GM18498 (cell line): ENCODE measurements around the gene CLHC1.

Experiments used
- ATAC-seq: cut with Tn5 transposase; IDR thresholded peaks from one replicate; pipeline ENCODE4 v1.9.1; 2021; ENCODE audit warnings: mild to moderate bottlenecking, moderate library complexity; ENCODE audit not compliant: unreplicated experiment

The CLHC1 gene

DNA sequence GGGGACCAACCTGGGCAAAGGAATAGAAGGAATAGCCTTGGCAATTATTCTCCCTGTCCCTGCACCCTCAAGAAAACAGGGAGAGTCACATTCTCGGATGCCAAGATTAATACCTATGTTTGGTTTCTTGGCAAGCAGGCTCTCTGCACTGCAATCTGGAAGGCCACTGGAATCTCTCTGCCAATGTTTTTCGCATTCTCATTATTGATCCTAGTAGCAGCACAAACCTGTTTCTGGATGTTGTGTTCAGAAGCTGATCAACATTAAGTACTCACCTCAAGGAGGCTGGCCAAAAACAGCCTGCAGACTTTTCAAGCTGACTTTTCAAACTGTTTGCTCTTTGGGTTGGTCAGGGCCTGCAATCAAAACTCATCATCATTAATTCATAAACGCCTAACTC, 62.2 kb downstream of the CLHC1 start:
- no peak for ATAC-seq

- ATAC-seq = no peak
Measured at GRCh38 chr2:55169359-55169758, 62.7 kb downstream of the CLHC1 start.

DNA sequence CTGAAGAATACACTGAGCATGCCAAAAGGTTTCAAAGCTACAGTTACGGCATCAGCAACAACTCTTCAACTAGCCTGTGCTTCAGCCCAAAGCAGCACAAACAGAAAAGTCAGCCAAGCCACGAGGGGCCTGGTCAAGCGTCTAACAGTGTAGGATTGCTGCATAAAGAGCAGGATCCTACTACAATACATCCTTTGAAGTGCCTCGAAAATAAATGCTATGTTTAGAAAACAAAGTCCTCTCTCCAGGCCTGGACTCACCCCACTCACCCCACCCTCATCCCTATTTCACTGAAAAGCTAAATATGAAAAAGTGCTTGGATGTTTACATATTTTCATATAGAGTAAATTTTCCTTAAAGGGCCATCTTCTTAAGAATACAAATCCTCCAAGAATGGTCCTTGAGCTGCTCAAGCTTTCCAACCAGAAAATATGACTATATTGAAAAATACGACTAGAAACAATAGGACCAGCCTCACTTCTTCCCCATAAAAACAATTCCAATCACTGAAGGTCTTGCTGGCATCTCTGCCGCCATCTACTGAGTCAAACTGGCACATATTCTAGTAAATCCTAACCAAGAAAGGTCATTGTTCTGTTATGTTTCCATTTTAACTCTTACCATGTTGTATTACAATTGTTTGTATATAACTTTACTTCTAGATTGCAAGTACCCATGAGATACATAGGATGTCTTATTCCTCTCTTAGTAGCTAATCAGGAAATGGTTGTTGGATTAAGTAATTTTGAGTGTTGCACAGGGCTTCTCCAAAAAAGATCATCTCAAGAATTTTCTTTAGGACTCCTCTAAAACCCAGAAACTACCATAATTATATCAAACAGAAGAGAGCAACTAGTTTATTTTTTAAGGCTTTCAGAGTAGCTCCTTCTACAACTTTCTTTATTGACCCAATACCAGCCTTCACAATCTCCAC, 63.6 kb downstream of the CLHC1 start:
- ATAC-seq = peak; percentile 47

DNA sequence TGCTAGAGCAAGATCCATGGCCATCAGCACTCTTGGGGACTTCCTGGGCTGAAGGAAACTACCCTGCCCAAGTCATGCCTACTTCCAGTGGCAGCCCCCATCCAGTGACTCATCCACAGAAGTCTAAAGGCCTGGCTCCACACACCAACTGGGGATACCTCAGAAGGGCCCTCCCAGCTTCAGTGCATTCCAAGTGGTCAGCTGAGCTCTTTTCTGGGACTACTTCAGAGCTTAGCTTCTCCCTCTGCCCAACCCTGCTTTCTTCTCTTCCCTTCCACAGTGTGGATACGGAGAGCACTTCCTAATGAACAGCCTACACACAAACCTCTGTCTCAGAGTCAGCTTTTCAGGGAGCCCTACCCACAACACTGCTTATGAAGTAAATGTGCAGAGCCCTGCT, 66.5 kb downstream of the CLHC1 start:
- ATAC-seq = no peak

- no peak for ATAC-seq
Measured at GRCh38 chr2:55164534-55165480, 67.3 kb downstream of the CLHC1 start.

DNA sequence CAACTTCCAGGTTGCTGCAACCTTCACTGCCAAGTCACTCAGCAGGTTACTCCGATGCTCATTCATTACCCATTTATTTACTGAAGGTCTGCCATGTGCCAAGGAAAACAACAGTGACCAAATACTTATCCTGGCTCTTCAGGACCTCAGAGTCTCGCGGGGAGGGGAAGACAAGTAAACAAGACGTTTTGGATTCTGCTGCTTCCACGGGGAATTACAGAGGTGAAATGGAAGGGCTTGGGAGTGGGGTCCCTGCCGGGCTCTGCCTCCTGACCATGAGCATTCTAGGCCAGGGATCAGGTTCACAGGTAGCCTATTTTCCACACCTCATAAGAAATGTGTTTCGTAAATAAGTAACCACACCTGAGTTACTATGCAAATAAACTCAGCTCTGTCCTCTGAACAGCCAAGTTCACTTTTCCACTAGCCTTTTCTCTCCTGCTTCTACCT, 68.1 kb downstream of the CLHC1 start:
- no peak for ATAC-seq

GRCh38 chr2:55163274-55163721, 68.8 kb downstream of the CLHC1 start:
- ATAC-seq = no peak

DNA sequence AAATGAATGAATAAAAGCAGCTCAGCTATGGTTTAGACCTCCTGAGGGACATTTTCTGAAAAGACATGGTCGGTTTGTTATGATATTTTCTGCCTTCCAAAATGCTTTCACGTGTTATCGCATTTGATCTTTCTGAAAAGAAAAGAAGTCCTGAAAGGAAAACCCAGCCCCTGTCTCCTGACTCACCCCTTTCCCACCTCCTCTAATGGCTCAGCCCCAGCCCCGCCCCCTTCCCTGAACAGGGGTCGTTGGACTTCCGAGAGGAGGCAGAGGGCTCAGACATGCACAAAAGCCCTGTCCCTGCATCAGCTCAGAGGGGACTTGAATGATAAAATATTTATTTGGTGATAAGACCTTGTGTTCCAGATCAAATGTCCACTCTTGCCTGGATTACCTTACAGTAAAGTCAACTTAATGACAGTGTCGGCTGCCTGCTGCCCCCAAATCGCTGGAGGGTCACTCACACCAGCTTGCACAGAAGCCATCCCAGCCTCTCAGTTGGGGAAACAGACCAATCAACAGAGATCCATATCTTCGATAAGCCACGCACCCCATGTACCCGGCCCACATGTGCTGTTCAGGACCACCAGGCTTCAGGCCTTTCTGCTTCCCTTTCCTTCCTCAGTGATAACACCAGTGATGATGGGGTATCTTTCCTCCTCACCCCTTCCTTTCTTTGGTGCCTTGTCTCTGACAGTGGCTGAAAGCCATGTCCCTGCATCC, 69.6 kb downstream of the CLHC1 start:
- ATAC-seq = no peak

DNA sequence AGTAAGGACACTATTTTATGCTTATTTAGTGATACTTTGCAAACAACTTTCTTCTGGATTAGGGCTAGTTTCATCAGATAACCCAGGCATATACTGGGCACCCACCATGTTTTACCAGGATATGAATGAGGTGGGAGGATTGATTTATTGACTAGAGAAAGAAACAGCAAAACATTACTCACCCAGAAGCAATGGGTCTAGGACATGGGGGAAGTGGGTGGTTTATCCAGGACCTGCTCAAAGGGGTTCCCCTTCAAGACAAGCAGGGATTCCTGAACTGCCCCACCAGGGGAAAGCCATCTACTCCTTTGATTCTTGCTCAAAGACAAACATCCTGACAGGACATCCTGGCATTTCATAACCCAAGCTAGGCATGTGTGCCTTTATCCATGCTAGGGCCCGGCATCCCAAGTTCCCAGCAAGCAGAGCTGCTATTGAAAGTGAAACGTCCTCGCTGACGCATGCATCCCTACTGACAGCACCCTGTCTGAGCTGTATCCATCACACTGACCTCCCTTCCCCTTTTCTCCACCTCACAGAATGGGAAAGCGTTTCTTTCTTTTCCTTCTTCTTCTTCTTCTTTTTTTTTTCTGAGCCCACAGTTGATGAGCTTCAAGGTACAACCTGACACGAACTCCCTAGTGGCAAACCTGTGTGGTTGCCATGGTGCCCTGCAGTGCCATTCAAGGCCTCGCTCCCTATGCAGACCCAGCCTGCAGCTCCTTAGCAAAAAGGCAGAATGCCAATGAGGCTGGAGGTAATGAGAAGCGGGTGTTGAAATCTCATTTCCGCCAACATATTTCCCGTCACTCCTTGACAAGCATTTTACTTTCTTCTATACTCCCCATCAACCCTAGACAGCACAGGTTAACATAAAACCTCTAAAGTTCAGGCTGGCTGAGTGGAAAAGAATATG, 70.5 kb downstream of the CLHC1 start:
- no peak for ATAC-seq

GRCh38 chr2:55160422-55160821, 71.7 kb downstream of the CLHC1 start:
- ATAC-seq = no peak

GRCh38 chr2:55159752-55160151, 72.3 kb downstream of the CLHC1 start:
- no peak for ATAC-seq

- peak; percentile 66 for ATAC-seq
Measured at GRCh38 chr2:55159037-55159651, 72.9 kb downstream of the CLHC1 start.

GRCh38 chr2:55158111-55158814, 73.8 kb downstream of the CLHC1 start:
- ATAC-seq = no peak

DNA sequence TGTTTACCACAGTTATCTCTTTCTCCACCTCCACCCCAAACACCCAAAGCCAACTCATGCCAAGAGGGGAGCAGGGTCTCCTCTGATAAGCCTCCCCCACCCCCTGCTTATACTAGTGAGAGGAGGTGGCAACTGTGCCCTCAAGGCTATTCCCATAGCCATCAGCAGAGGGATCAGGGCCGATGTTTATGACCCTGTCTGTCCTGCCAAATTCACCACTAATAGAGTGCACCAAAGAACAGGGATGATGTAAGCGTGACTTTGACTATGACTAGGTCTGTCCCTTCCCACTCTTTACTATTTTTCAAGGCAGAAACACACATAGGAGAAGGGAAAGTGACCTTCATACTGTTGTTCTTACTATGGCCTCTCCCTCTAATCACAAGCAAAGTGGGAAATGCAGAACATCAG, 74.6 kb downstream of the CLHC1 start:
- no peak for ATAC-seq

- no peak for ATAC-seq
Measured at GRCh38 chr2:55156984-55157383, 75.1 kb downstream of the CLHC1 start.

- no peak for ATAC-seq
Measured at GRCh38 chr2:55156326-55156725, 75.8 kb downstream of the CLHC1 start.

DNA sequence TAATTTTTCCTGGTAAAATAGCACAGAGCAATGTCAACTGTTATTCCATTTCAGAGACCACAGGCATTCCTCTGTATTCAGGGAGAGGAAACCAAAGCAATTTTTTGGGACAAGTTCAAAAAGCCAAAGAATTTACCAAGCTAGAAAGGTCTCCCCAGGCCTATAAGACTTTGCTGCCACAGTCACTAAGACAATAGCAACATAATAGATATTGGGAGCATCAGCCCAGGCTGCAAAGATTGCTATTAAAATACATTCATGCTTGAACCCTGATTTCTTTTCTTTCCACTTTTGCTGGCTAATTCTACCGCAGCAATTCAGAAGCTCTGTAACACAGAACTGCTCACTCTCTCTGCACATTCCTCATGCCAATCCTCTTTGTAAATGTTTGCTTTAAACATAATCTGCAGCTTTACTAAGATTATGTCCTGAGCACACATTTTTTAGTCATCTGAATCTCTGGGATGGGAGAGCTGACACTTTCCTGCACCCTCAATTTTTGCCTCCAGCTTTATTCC, 76.3 kb downstream of the CLHC1 start:
- no peak for ATAC-seq

DNA sequence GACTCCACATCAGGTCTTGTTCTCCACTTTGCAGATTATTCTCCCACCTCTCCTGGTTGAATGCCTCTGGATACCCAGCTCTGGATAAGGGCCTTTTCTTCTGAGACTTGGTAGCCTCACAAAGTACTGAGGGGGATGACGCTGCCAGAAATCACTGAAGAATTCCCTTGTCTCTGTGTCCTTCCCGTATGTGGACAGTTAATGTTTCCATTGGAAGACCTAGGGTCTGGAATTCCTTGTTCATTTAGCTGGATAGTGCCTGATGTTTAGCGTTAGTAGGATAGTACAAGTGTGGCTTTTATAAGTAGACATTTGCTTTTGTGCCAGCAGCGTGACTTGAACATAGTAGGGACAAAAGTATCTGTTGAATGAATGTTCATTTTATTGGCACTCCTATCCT, 76.9 kb downstream of the CLHC1 start:
- ATAC-seq = no peak
